ENCODE results near the gene CUBN.

Gene CUBN

DNA sequence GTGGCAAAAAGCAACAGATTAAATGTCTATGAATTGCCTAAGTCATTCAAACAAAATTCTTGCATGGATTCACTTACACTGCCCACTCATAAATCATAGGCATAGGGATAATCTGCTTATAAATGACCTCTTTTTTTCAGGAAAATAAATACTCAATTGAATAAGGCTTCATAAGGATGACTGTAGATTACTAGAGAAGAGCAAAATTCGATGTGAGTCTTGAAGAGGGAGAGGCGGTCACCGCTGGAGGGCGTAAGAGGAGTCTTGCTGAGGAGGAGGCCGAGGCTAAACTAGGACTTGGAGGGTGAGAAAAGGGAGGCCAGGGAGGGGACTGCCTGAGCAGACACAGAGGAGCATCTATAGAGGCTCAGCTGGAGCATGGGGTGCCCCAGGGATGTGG lies 177.0 kb downstream of the CUBN start:
- H3K27ac ChIP-seq = no peak overlapping the region
- DNase-seq = no peak
- no peak overlapping the region for H3K4me3 ChIP-seq (ENCODE audit: low read depth, low read length)

DNA sequence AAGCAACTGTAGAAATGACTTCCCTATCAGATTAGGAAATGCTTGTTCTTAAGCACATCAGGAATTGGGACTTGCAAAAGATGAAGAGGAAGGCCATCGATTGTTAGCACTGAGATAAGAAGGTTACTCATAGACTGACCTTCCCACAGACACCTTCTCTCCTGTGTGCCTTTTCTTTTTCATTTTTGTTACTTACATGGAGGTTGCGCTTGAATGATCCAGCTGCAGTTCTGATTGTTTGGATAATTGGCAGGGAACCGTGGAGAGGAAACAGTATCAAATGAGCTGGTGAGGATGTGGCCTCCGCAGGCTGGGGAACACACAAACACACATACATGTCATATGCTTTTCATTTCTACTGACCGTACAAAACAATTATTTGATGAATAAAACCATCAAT lies 177.5 kb downstream of the CUBN start:
- TF ChIP-seq, protein P1, sequence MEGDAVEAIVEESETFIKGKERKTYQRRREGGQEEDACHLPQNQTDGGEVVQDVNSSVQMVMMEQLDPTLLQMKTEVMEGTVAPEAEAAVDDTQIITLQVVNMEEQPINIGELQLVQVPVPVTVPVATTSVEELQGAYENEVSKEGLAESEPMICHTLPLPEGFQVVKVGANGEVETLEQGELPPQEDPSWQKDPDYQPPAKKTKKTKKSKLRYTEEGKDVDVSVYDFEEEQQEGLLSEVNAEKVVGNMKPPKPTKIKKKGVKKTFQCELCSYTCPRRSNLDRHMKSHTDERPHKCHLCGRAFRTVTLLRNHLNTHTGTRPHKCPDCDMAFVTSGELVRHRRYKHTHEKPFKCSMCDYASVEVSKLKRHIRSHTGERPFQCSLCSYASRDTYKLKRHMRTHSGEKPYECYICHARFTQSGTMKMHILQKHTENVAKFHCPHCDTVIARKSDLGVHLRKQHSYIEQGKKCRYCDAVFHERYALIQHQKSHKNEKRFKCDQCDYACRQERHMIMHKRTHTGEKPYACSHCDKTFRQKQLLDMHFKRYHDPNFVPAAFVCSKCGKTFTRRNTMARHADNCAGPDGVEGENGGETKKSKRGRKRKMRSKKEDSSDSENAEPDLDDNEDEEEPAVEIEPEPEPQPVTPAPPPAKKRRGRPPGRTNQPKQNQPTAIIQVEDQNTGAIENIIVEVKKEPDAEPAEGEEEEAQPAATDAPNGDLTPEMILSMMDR (IDR thresholded peaks at IDR 0.05; ENCODE audit: low read depth, low read length) = no peak
- Histone ChIP-seq H3K36me3 (no peaks in the 10 kb centered on the region), H3K27ac (no peak overlapping the region), H3K9me3 (ENCODE audit: severe bottlenecking) (no peaks in the 10 kb centered on the region), H3K4me3 (ENCODE audit: low read depth, low read length) (no peak overlapping the region), H3K27me3 (ENCODE audit: insufficient read depth, low read depth, severe bottlenecking) (no peaks in the 10 kb centered on the region)
- DNase-seq = no peak

More for the DNA sequence above, 177.0 kb downstream of the CUBN start:
- H3K27me3 ChIP-seq (ENCODE audit: insufficient read depth, low read depth, severe bottlenecking) = no peaks in the 10 kb centered on the region
- no peaks in the 10 kb centered on the region for H3K36me3 ChIP-seq
- H3K9me3 ChIP-seq (ENCODE audit: severe bottlenecking) = no peaks in the 10 kb centered on the region
- TF ChIP-seq, protein P1 (IDR thresholded peaks at IDR 0.05; ENCODE audit: low read depth, low read length) = no peak

GRCh38 chr10:16950656-16951601 lies 178.7 kb downstream of the CUBN start:
- Histone ChIP-seq H3K27ac (no peak overlapping the region), H3K27me3 (ENCODE audit: insufficient read depth, low read depth, severe bottlenecking) (no peaks in the 10 kb centered on the region), H3K36me3 (no peaks in the 10 kb centered on the region), H3K9me3 (ENCODE audit: severe bottlenecking) (no peaks in the 10 kb centered on the region), H3K4me3 (ENCODE audit: low read depth, low read length) (no peak overlapping the region)
- TF ChIP-seq, protein P1 (IDR thresholded peaks at IDR 0.05; ENCODE audit: low read depth, low read length) = no peak
- peak; percentile 28 for DNase-seq

- H3K27me3 ChIP-seq (ENCODE audit: insufficient read depth, low read depth, severe bottlenecking) = no peaks in the 10 kb centered on the region
- H3K36me3 ChIP-seq = no peaks in the 10 kb centered on the region
- no peak overlapping the region for H3K27ac ChIP-seq
- no peak overlapping the region for H3K4me3 ChIP-seq (ENCODE audit: low read depth, low read length)
- H3K9me3 ChIP-seq (ENCODE audit: severe bottlenecking) = no peaks in the 10 kb centered on the region
- DNase-seq = no peak
- TF ChIP-seq, protein P1 (IDR thresholded peaks at IDR 0.05; ENCODE audit: low read depth, low read length) = no peak
Observed at GRCh38 chr10:16949816-16950215, 179.8 kb downstream of the CUBN start.

DNA sequence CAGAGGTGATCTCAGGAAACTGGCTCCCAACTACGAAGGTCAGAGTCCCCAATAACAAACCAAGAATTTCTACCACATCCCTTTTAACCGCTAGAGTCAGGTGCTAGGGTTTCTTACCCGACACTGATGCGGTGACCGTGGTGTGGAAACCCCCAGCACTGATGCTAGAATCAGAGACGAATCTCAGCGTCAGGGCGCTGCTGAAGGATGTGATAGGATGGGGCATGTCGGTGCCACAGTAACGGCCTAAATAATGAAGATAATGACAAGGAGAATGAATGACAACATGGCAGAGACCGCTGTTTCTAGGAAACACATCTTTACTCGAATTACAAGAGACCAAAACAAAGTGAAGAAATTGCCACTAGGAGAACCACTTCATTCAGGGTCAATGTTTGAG lies 181.2 kb downstream of the CUBN start:
- TF ChIP-seq, protein P1 (IDR thresholded peaks at IDR 0.05; ENCODE audit: low read depth, low read length) = no peak
- Histone ChIP-seq H3K4me3 (ENCODE audit: low read depth, low read length) (no peak overlapping the region), H3K27ac (no peak overlapping the region), H3K36me3 (no peaks in the 10 kb centered on the region), H3K27me3 (ENCODE audit: insufficient read depth, low read depth, severe bottlenecking) (no peaks in the 10 kb centered on the region), H3K9me3 (ENCODE audit: severe bottlenecking) (no peaks in the 10 kb centered on the region)
- DNase-seq = no peak
